ENCODE data around the gene PNPLA7.

The PNPLA7 gene

GRCh38 chr9:137543237-137543963, 6.8 kb downstream of the PNPLA7 start:
- POLR2A ChIA-PET, result no interaction called here
- H3K4me1 ChIP-seq (ENCODE audit: control insufficient read depth, insufficient read depth, low read length), result no peaks in the 10 kb centered on the region
- CTCF ChIA-PET, result interaction anchor here (1.0 to 6.2 kb wide), 4 partner anchors 8 to 15 kb away, joined by 3 to 35 read pairs (median 4); no protein-coding TSS in a partner anchor
- TF ChIP-seq TRIM28 (IDR thresholded peaks at IDR 0.05; ENCODE audit: borderline replicate concordance, low read length), result no peak
- TF ChIP-seq HOXC10 (CRISPR knock-in tag; IDR thresholded peaks at IDR 0.05), result no peak
- TF ChIP-seq ZNF174 (tag by site-specific recombination; IDR thresholded peaks at IDR 0.05), result no peak
- no peak for TF ChIP-seq HIC1 (tag by site-specific recombination; IDR thresholded peaks at IDR 0.05)
- TF ChIP-seq ZNF830 (tag by site-specific recombination; IDR thresholded peaks at IDR 0.05; ENCODE audit: low read depth), result no peak
- TF ChIP-seq HOXA7 (CRISPR knock-in tag; IDR thresholded peaks at IDR 0.05; ENCODE audit: borderline replicate concordance), result no peak
- no peak overlapping the region for H3K27ac ChIP-seq (ENCODE audit: extremely low read depth, low read depth, low read length)
- H3K9me3 ChIP-seq (ENCODE audit: control insufficient read depth, insufficient read depth, low read depth, low read length), result no peaks in the 10 kb centered on the region
- no peak overlapping the region for H3K4me3 ChIP-seq (ENCODE audit: low read depth, low read length)
- H3K36me3 ChIP-seq (ENCODE audit: control insufficient read depth in 2 of 2, insufficient read depth in 1 of 2, low read length in 2 of 2), result peaks cover 0 to 4% of the 10 kb centered on the region in 2 experiments; a peak in 2 of 3 replicates

DNA sequence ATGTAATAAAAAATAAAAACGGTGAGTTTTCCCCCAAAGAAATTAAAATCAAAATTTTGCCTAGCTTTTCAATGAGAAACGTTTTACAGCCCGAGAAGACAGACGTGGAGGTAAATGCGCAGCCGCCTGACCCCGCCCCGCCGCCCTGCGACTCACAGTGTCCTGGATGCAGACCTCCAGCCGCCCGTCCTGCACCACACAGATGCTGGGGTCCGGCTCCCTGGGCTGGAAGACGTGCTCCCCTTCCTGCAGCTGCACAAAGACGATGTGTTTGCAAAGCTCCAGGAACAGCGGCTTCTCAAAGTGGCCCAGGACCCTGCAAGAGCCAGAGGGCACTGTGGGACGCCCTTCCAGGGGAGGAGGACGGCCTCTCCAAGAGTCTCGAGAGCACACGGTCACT, 7.7 kb downstream of the PNPLA7 start:
- H3K36me3 ChIP-seq (ENCODE audit: control insufficient read depth in 2 of 2, insufficient read depth in 1 of 2, low read length in 2 of 2), result peaks cover 0 to 4% of the 10 kb centered on the region in 2 experiments; a peak in 2 of 3 replicates
- H3K27ac ChIP-seq (ENCODE audit: extremely low read depth, low read depth, low read length), result no peak overlapping the region
- TF ChIP-seq ZNF138 (tag by site-specific recombination; IDR thresholded peaks at IDR 0.05; ENCODE audit: borderline replicate concordance), result no peak
- TF ChIP-seq AEBP2 (tag by site-specific recombination; IDR thresholded peaks at IDR 0.05; ENCODE audit: borderline replicate concordance), result no peak
- no peak for TF ChIP-seq ZSCAN18 (tag by site-specific recombination; IDR thresholded peaks at IDR 0.05)
- TF ChIP-seq ZNF639 (tag by site-specific recombination; IDR thresholded peaks at IDR 0.05), result no peak
- TF ChIP-seq, protein P1, sequence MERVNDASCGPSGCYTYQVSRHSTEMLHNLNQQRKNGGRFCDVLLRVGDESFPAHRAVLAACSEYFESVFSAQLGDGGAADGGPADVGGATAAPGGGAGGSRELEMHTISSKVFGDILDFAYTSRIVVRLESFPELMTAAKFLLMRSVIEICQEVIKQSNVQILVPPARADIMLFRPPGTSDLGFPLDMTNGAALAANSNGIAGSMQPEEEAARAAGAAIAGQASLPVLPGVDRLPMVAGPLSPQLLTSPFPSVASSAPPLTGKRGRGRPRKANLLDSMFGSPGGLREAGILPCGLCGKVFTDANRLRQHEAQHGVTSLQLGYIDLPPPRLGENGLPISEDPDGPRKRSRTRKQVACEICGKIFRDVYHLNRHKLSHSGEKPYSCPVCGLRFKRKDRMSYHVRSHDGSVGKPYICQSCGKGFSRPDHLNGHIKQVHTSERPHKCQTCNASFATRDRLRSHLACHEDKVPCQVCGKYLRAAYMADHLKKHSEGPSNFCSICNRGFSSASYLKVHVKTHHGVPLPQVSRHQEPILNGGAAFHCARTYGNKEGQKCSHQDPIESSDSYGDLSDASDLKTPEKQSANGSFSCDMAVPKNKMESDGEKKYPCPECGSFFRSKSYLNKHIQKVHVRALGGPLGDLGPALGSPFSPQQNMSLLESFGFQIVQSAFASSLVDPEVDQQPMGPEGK (tag by site-specific recombination; IDR thresholded peaks at IDR 0.05), result no peak
- no peak for TF ChIP-seq TRIM28 (IDR thresholded peaks at IDR 0.05; ENCODE audit: borderline replicate concordance, low read length)
- no peak for TF ChIP-seq ZNF280C (tag by site-specific recombination; IDR thresholded peaks at IDR 0.05)
- TF ChIP-seq ZNF514 (tag by site-specific recombination; IDR thresholded peaks at IDR 0.05), result no peak
- TF ChIP-seq HOXD13 (CRISPR knock-in tag; IDR thresholded peaks at IDR 0.05; ENCODE audit: borderline replicate concordance), result no peak
- TF ChIP-seq ZNF600 (tag by site-specific recombination; IDR thresholded peaks at IDR 0.05), result no peak
- TF ChIP-seq ZNF785 (tag by site-specific recombination; IDR thresholded peaks at IDR 0.05), result no peak
- no peaks in the 10 kb centered on the region for H3K4me1 ChIP-seq (ENCODE audit: control insufficient read depth, insufficient read depth, low read length)
- ChIA-PET POLR2A (interaction anchor here (0.5 kb wide), 2 partner anchors 31 to 1125 kb away, joined by 5 to 8 read pairs; no protein-coding TSS in a partner anchor), CTCF (interaction anchor here (6.2 kb wide), 1 partner anchor 7 kb away, joined by 35 read pairs; no protein-coding TSS in a partner anchor)
- no peak overlapping the region for H3K4me3 ChIP-seq (ENCODE audit: low read depth, low read length)
- no peaks in the 10 kb centered on the region for H3K9me3 ChIP-seq (ENCODE audit: control insufficient read depth, insufficient read depth, low read depth, low read length)

Data from HEK293 (cell line).